ENCODE measurements around the gene WWOX. TPM values are rescaled to one million over a fixed set of nuclear protein-coding genes. Genes with fewer than 3 reads are reported as not detected.

WWOX gene
- total and polyA plus RNA-seq, 2 donors (not counting 3 experiments of a cell fraction or from before 2014, with no cell fraction given), result 6.2 to 12.5 TPM

- TF ChIP-seq POLR2A (IDR thresholded peaks at IDR 0.05; ENCODE audit: low read depth, low read length) (no peak), FOS (IDR thresholded peaks at IDR 0.05; ENCODE audit: borderline replicate concordance, insufficient read depth, low read length) (no peak), MAX (IDR thresholded peaks at IDR 0.05; ENCODE audit: insufficient read depth, insufficient read length) (no peak), EZH2 (IDR thresholded peaks at IDR 0.05; ENCODE audit: borderline replicate concordance, low read depth, low read length, severe bottlenecking) (no peak), POLR2AphosphoS5 (IDR thresholded peaks at IDR 0.05; ENCODE audit: insufficient read depth, low read depth, low read length) (no peak), MYC (IDR thresholded peaks at IDR 0.05; ENCODE audit: low read depth, low read length) (no peak), CTCF (IDR thresholded peaks at IDR 0.05; ENCODE audit: extremely low read depth in 1 of 2, insufficient read depth in 1 of 2, low read depth in 1 of 2, low read length in 2 of 2) (no peak), GATA2 (IDR thresholded peaks at IDR 0.05; ENCODE audit: insufficient read depth, insufficient read length, low read depth, low read length) (no peak), JUN (IDR thresholded peaks at IDR 0.05; ENCODE audit: borderline replicate concordance, insufficient read depth, insufficient read length, low read depth) (no peak)
- ChIA-PET CTCF (no interaction called here), POLR2A (no interaction called here)
- no peak for DNase-seq (ENCODE audit: low read depth, low spot score)
- no peaks in the 10 kb centered on the region for H3K27me3 ChIP-seq (ENCODE audit: control insufficient read depth in 2 of 2, insufficient read depth in 2 of 2, low read length in 2 of 2)
- H3K4me2 ChIP-seq (ENCODE audit: insufficient read depth, low read length), result no peak overlapping the region
- FAIRE-seq, result no peak
- dilution Hi-C loops (cut with MboI; ENCODE audit: extremely low pct_ligation_motif_present, low sequenced_read_pairs), result no loop called here
- intact Hi-C loops (cut with micrococcal nuclease), result no loop called here
- H2AFZ ChIP-seq (ENCODE audit: low read depth, low read length), result no peak overlapping the region
- no peak overlapping the region for H3K4me3 ChIP-seq (replicated peaks in 1 of 3; ENCODE audit: insufficient read depth in 1 of 3, low read depth in 1 of 3, low read length in 3 of 3)
- H3K79me2 ChIP-seq (ENCODE audit: control insufficient read depth, insufficient read depth, low read length), result no peaks in the 10 kb centered on the region
- no peak overlapping the region for H3K9ac ChIP-seq (replicated peaks; ENCODE audit: extremely low read depth, insufficient read depth, low read length)
- H3K9me3 ChIP-seq (replicated peaks; ENCODE audit: control insufficient read depth, insufficient read depth, low read length), result peaks cover 3% of the 10 kb centered on the region
- H3K36me3 ChIP-seq (ENCODE audit: control insufficient read depth in 2 of 2, extremely low read depth in 1 of 2, insufficient read depth in 2 of 2, low read length in 2 of 2), result no peaks in the 10 kb centered on the region
- BruUV-seq (replicated peaks), result no TSS peak
- no peak overlapping the region for H3K27ac ChIP-seq (ENCODE audit: insufficient read depth, low read depth, low read length)
- no peaks in the 10 kb centered on the region for H3K4me1 ChIP-seq (ENCODE audit: control insufficient read depth, extremely low read depth, insufficient read depth, low read length)
- H3K9me1 ChIP-seq (replicated peaks; ENCODE audit: control insufficient read depth, extremely low read depth, insufficient read depth, low read length), result no peaks in the 10 kb centered on the region
- no peaks in the 10 kb centered on the region for H4K20me1 ChIP-seq (replicated peaks; ENCODE audit: control insufficient read depth, extremely low read depth, insufficient read depth, low read length)
Measured at GRCh38 chr16:78743556-78743955, 644.1 kb downstream of the WWOX start.
